Measurements from ENCODE around the gene GSTT4. TPM values are rescaled to one million over a fixed set of nuclear protein-coding genes. Genes with fewer than 3 reads are reported as not detected.

Gene GSTT4
- total RNA-seq, 5 donors from 2014 or later (not counting 1 experiment from before 2014, with no cell fraction given), result not detected

GRCh38 chr22:24037851-24038765, 32.9 kb upstream of the GSTT4 start:
- no peak overlapping the region for H3K4me3 ChIP-seq (ENCODE audit: control insufficient read depth in 1 of 2, extremely low read depth in 1 of 2, low read length in 1 of 2)
- peak overlapping the region; percentile 31 for H3K27ac ChIP-seq (ENCODE audit: low read length)
- H3K4me1 ChIP-seq (ENCODE audit: control insufficient read depth in 1 of 2, extremely low read depth in 1 of 2, insufficient read depth in 2 of 2, low read length in 2 of 2), result peaks cover 31 to 39% of the 10 kb centered on the region in 2 experiments
- CTCF ChIA-PET, result interaction anchor here (0.6 to 1.8 kb wide), 4 partner anchors 10 to 280 kb away, joined by 3 to 6 read pairs (median 4); partner anchors contain the start of gene CABIN1 (in 2 of the 2)
- H3K36me3 Mint-ChIP-seq, result peaks cover 47% of the 10 kb centered on the region
- no peaks in the 10 kb centered on the region for H3K27me3 Mint-ChIP-seq
- POLR2A ChIA-PET, result no interaction called here
- peaks cover 9 to 68% of the 10 kb centered on the region in 2 donors for H3K36me3 ChIP-seq (ENCODE audit: control insufficient read depth in 2 of 2, extremely low read depth in 1 of 2, insufficient read depth in 1 of 2, low read length in 1 of 2)
- H3K4me1 Mint-ChIP-seq, result peaks cover 58 to 76% (median 67%) of the 10 kb centered on the region in 3 donors
- H3K9me3 ChIP-seq, result no peaks in the 10 kb centered on the region
- no peaks in the 10 kb centered on the region for H3K27me3 ChIP-seq (replicated peaks in 1 of 2; ENCODE audit: control insufficient read depth in 2 of 2, extremely low read depth in 1 of 2, insufficient read depth in 2 of 2, low read length in 1 of 2)
- ATAC-seq (replicated peaks in 1 of 4) (peak; percentile 95 to 97 (median 96)), DNase-seq (peak in 33 of 35 experiments; percentile 16 to 76 (median 50))
- H3K9me3 Mint-ChIP-seq, result no peaks in the 10 kb centered on the region
- H3K4me3 Mint-ChIP-seq, result peak overlapping the region; percentile 34 to 74 (median 54)
- WGBS (ENCODE audit: insufficient coverage), result 60% methylated on average over 1 of the region's 8 CpGs
- H3K27ac Mint-ChIP-seq, result peak overlapping the region; percentile 92 to 94

DNA sequence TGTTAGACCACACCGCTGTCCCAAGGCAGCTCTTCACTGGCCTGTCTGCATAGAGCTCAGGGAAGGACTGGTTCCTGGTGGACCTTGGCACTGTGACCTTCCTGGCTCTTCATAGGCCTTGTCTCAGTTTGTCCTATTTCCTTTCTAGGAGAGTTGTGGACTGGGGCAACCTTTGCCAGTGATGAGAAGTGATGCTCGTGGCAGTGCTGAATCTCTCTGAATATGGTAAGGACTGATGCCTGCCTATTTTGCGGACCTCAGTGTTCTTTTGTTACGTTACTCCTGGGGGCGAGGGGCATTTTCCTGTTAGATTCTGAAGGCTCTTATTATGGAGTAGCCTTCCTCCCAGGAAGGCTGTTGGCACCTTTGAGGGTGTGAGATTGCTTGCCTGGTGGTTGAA, 30.0 kb upstream of the GSTT4 start:
- no peak overlapping the region for H3K4me3 ChIP-seq (ENCODE audit: control insufficient read depth in 1 of 2, extremely low read depth in 1 of 2, low read length in 1 of 2)
- Mint-ChIP-seq H3K27me3 (no peaks in the 10 kb centered on the region), H3K4me3 (peak overlapping the region in 1 of 3 donors; percentile 4), H3K4me1 (peaks cover 67 to 76% (median 71%) of the 10 kb centered on the region in 3 donors), H3K9me3 (no peaks in the 10 kb centered on the region), H3K36me3 (peaks cover 32% of the 10 kb centered on the region), H3K27ac (peak overlapping the region in 1 of 2 donors; percentile 44)
- POLR2A ChIA-PET, result no interaction called here
- H3K4me1 ChIP-seq (ENCODE audit: control insufficient read depth in 1 of 2, extremely low read depth in 1 of 2, insufficient read depth in 2 of 2, low read length in 2 of 2), result peaks cover 29 to 39% of the 10 kb centered on the region in 2 experiments
- CTCF ChIA-PET, result interaction anchor here in 1 of 2 donors (1.1 kb wide), 1 partner anchor 24 kb away, joined by 4 read pairs; the partner anchor contains the start of gene CABIN1
- 100% methylated on average over 4 of the region's 5 CpGs for WGBS (ENCODE audit: insufficient coverage)
- no peak for ATAC-seq (replicated peaks in 1 of 4)
- no peaks in the 10 kb centered on the region for H3K9me3 ChIP-seq
- H3K36me3 ChIP-seq (ENCODE audit: control insufficient read depth in 2 of 2, extremely low read depth in 1 of 2, insufficient read depth in 1 of 2, low read length in 1 of 2), result peaks cover 0 to 48% of the 10 kb centered on the region in 2 donors
- H3K27ac ChIP-seq (ENCODE audit: low read length), result no peak overlapping the region
- no peak for DNase-seq
- H3K27me3 ChIP-seq (replicated peaks in 1 of 2; ENCODE audit: control insufficient read depth in 2 of 2, extremely low read depth in 1 of 2, insufficient read depth in 2 of 2, low read length in 1 of 2), result no peaks in the 10 kb centered on the region

DNA sequence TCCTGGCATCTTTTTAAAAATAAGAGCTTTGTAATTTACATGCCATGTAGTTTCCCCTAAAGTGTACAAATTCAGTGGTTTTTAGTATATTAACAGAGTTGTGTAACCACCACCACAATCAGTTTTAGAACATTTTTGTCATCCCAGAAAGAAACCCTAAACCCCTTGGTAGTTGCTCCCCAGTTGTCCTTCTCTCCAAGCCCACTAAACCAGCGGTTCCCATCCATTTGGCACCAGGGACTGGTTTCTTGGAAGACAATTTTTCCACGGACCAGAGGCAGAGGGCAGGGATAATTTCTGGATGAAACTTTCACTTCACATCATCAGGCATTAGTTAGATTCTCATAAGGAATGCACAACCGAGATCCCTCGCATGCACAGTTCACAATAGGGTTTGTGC, 28.5 kb upstream of the GSTT4 start:
- peak overlapping the region in 1 of 3 donors; percentile 4 for H3K4me3 Mint-ChIP-seq
- H3K36me3 Mint-ChIP-seq, result peaks cover 23% of the 10 kb centered on the region
- H3K4me3 ChIP-seq (ENCODE audit: control insufficient read depth in 1 of 2, extremely low read depth in 1 of 2, low read length in 1 of 2), result no peak overlapping the region
- no peaks in the 10 kb centered on the region for H3K27me3 Mint-ChIP-seq
- ChIA-PET CTCF (no interaction called here), POLR2A (no interaction called here)
- H3K27ac Mint-ChIP-seq, result peak overlapping the region in 1 of 2 donors; percentile 39
- no peak for DNase-seq
- ATAC-seq (replicated peaks in 1 of 4), result no peak
- H3K36me3 ChIP-seq (ENCODE audit: control insufficient read depth in 2 of 2, extremely low read depth in 1 of 2, insufficient read depth in 1 of 2, low read length in 1 of 2), result peaks cover 0 to 32% of the 10 kb centered on the region in 2 donors
- no peak overlapping the region for H3K27ac ChIP-seq (ENCODE audit: low read length)
- no peaks in the 10 kb centered on the region for H3K27me3 ChIP-seq (replicated peaks in 1 of 2; ENCODE audit: control insufficient read depth in 2 of 2, extremely low read depth in 1 of 2, insufficient read depth in 2 of 2, low read length in 1 of 2)
- H3K9me3 ChIP-seq, result no peaks in the 10 kb centered on the region
- H3K4me1 ChIP-seq (ENCODE audit: control insufficient read depth in 1 of 2, extremely low read depth in 1 of 2, insufficient read depth in 2 of 2, low read length in 2 of 2), result peaks cover 20 to 35% of the 10 kb centered on the region in 2 experiments
- 100% methylated on average over 2 of the region's 4 CpGs for WGBS (ENCODE audit: insufficient coverage)
- peaks cover 59 to 75% (median 59%) of the 10 kb centered on the region in 3 donors for H3K4me1 Mint-ChIP-seq
- H3K9me3 Mint-ChIP-seq, result no peaks in the 10 kb centered on the region

DNA sequence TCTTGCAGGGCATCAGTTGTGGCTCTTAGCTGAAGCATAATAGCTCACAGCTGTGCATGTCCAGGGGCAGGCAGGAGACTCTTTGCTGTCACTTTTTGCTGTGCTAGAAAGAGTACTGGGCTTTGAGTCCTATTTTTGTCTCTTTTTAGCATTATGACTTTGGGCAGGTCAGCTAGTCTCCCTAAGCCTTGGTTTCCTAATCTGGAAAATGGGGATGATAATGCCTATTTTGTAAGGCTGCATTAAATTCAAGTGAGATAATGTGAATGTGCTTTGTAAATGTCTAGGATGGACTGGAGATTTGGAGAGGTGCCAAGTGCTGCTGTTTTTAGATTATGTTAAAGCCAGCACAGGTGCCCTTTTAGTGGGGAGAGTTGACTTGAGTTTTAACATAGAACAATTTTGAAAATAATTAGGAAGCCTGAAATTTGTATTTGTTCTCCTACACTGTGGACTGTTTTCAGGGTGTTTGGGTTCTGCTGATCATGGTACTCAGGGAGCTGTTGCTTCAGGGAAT, 25.0 kb upstream of the GSTT4 start:
- H3K9me3 Mint-ChIP-seq, result no peaks in the 10 kb centered on the region
- H3K27me3 Mint-ChIP-seq, result no peaks in the 10 kb centered on the region
- no peaks in the 10 kb centered on the region for H3K9me3 ChIP-seq
- H3K4me3 ChIP-seq (ENCODE audit: control insufficient read depth in 1 of 2, extremely low read depth in 1 of 2, low read length in 1 of 2), result no peak overlapping the region
- peaks cover 0 to 8% of the 10 kb centered on the region in 2 donors for H3K36me3 ChIP-seq (ENCODE audit: control insufficient read depth in 2 of 2, extremely low read depth in 1 of 2, insufficient read depth in 1 of 2, low read length in 1 of 2)
- no peak overlapping the region for H3K4me3 Mint-ChIP-seq
- ATAC-seq (replicated peaks in 1 of 4) (no peak), DNase-seq (no peak)
- ChIA-PET CTCF (interaction anchor here in 1 of 2 donors (0.6 kb wide), 1 partner anchor 303 kb away, joined by 3 read pairs; no protein-coding TSS in a partner anchor), POLR2A (no interaction called here)
- peaks cover 15% of the 10 kb centered on the region for H3K36me3 Mint-ChIP-seq
- H3K27ac Mint-ChIP-seq, result no peak overlapping the region
- peaks cover 3 to 6% of the 10 kb centered on the region in 2 experiments for H3K4me1 ChIP-seq (ENCODE audit: control insufficient read depth in 1 of 2, extremely low read depth in 1 of 2, insufficient read depth in 2 of 2, low read length in 2 of 2)
- H3K27me3 ChIP-seq (replicated peaks in 1 of 2; ENCODE audit: control insufficient read depth in 2 of 2, extremely low read depth in 1 of 2, insufficient read depth in 2 of 2, low read length in 1 of 2), result no peaks in the 10 kb centered on the region
- H3K4me1 Mint-ChIP-seq, result peaks cover 46 to 55% (median 54%) of the 10 kb centered on the region in 3 donors
- H3K27ac ChIP-seq (ENCODE audit: low read length), result no peak overlapping the region

GRCh38 chr22:24029304-24029703, 24.1 kb upstream of the GSTT4 start:
- no peaks in the 10 kb centered on the region for H3K9me3 ChIP-seq
- no peak overlapping the region for H3K27ac ChIP-seq (ENCODE audit: low read length)
- no peaks in the 10 kb centered on the region for H3K27me3 Mint-ChIP-seq
- H3K4me1 ChIP-seq (ENCODE audit: control insufficient read depth in 1 of 2, extremely low read depth in 1 of 2, insufficient read depth in 2 of 2, low read length in 2 of 2), result peaks cover 3 to 4% of the 10 kb centered on the region in 2 experiments
- H3K9me3 Mint-ChIP-seq, result peaks cover 0 to 5% (median 0%) of the 10 kb centered on the region in 3 donors
- POLR2A ChIA-PET, result no interaction called here
- H3K36me3 ChIP-seq (ENCODE audit: control insufficient read depth in 2 of 2, extremely low read depth in 1 of 2, insufficient read depth in 1 of 2, low read length in 1 of 2), result peaks cover 0 to 8% of the 10 kb centered on the region in 2 donors
- ATAC-seq (replicated peaks in 1 of 4) (no peak), DNase-seq (no peak)
- H3K36me3 Mint-ChIP-seq, result peaks cover 21% of the 10 kb centered on the region
- H3K4me1 Mint-ChIP-seq, result peaks cover 48 to 58% (median 55%) of the 10 kb centered on the region in 3 donors
- WGBS (ENCODE audit: insufficient coverage), result 92% methylated on average over 2 of the region's 3 CpGs
- H3K4me3 Mint-ChIP-seq, result no peak overlapping the region
- no peak overlapping the region for H3K4me3 ChIP-seq (ENCODE audit: control insufficient read depth in 1 of 2, extremely low read depth in 1 of 2, low read length in 1 of 2)
- CTCF ChIA-PET, result interaction anchor here in 1 of 2 donors (0.6 kb wide), 1 partner anchor 27 kb away, joined by 3 read pairs; no protein-coding TSS in a partner anchor
- H3K27ac Mint-ChIP-seq, result no peak overlapping the region
- no peaks in the 10 kb centered on the region for H3K27me3 ChIP-seq (replicated peaks in 1 of 2; ENCODE audit: control insufficient read depth in 2 of 2, extremely low read depth in 1 of 2, insufficient read depth in 2 of 2, low read length in 1 of 2)

DNA sequence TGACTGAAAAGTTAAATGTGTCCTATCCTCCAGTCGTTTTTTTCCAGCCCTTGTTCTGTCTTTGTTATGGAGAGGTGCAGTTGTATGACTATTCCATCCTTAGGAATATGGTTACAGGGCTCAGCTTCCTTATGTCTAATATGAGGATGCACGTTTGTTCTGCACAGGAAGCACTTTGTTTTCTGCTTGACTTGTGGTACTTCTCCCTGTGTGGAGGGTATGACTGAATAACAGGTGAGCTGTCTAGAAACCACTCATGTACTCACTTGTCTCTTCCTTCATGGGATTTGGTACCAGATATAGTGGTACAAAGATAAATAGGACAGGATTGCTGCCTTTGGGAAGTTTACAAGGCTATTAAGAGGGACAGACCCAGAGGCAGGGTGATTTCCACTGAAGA, 23.3 kb upstream of the GSTT4 start:
- Mint-ChIP-seq H3K9me3 (peaks cover 0 to 7% (median 0%) of the 10 kb centered on the region in 3 donors), H3K36me3 (peaks cover 22% of the 10 kb centered on the region), H3K4me3 (no peak overlapping the region), H3K27ac (peak overlapping the region in 1 of 2 donors; percentile 48), H3K4me1 (peaks cover 52 to 61% (median 55%) of the 10 kb centered on the region in 3 donors), H3K27me3 (no peaks in the 10 kb centered on the region)
- Histone ChIP-seq H3K9me3 (no peaks in the 10 kb centered on the region), H3K36me3 (ENCODE audit: control insufficient read depth in 2 of 2, extremely low read depth in 1 of 2, insufficient read depth in 1 of 2, low read length in 1 of 2) (peaks cover 0 to 8% of the 10 kb centered on the region in 2 donors), H3K27ac (ENCODE audit: low read length) (no peak overlapping the region), H3K4me3 (ENCODE audit: control insufficient read depth in 1 of 2, extremely low read depth in 1 of 2, low read length in 1 of 2) (no peak overlapping the region), H3K27me3 (replicated peaks in 1 of 2; ENCODE audit: control insufficient read depth in 2 of 2, extremely low read depth in 1 of 2, insufficient read depth in 2 of 2, low read length in 1 of 2) (no peaks in the 10 kb centered on the region), H3K4me1 (ENCODE audit: control insufficient read depth in 1 of 2, extremely low read depth in 1 of 2, insufficient read depth in 2 of 2, low read length in 2 of 2) (peaks cover 3 to 4% of the 10 kb centered on the region in 2 experiments)
- no peak for DNase-seq
- POLR2A ChIA-PET, result no interaction called here
- CTCF ChIA-PET, result no interaction called here
- WGBS (ENCODE audit: insufficient coverage), result 17% methylated on average over 1 of the region's 2 CpGs
- ATAC-seq (replicated peaks in 1 of 4), result peak in 1 of 4 experiments; percentile 54
